ELR (cell line): Measurements from ENCODE around the gene DNAH14.

Experiments used
- DNase-seq: peaks from one replicate; pipeline ENCODE4 v3.0.0-alpha.2; 2015; ENCODE audit warnings: low read depth

The DNAH14 gene

DNA sequence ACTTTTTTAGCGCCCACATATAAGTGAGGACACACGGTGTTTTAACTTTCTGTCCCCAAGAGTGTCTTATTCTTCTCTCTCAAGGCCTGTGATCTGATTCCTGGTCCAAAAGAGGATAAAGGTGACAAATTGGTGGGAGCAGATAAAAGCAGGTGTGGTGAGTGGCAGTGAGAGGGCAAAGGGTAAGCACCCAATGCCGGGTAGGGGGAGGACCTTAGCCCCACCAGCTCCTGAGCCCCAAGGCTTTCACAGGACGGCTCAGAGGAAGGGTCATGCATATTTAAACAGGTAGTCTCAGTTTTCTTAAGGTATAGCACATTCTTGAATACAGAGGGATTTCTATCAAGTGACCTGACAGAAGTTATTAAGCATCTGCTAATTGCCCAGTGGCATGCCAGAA, 478.8 kb downstream of the DNAH14 start:
- no peak for DNase-seq

DNA sequence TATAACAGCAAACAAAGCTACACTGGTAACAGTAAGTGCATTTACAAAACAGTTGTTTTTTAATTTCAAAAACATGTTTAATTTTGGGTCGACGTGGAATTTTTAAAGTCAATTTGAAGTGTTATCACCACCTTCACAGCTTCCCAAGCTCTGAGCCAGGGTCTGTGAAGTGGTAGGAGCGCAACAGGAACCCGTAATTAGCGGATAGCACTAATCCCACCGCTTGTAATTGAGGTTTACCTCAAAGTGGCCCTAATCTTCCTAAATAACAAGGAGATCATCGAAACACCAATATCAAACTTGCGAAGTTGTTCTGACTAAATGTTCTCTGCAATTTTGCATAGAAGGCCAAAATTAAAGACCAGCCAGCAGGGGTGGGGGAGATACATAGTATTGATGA, 479.6 kb downstream of the DNAH14 start:
- DNase-seq, result no peak

DNA sequence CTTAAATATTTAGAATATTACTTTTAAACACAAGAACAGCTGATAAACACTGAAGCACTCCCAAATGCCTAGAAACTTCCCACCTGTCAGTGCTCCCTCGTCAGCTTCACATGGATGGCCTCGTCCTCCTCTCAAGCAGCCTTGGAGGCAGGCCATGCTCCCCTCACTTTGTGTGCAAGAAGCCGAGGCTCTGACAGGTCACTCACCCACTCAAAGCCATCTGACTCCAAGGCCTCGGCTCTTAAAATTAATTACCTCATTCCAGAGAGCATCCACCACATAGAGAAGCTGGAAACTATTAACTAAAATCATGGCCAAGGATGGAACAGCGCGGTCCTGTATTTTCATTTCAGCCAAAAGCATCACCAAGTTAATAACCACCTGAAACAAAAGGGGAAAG, 480.6 kb downstream of the DNAH14 start:
- DNase-seq, result no peak

DNA sequence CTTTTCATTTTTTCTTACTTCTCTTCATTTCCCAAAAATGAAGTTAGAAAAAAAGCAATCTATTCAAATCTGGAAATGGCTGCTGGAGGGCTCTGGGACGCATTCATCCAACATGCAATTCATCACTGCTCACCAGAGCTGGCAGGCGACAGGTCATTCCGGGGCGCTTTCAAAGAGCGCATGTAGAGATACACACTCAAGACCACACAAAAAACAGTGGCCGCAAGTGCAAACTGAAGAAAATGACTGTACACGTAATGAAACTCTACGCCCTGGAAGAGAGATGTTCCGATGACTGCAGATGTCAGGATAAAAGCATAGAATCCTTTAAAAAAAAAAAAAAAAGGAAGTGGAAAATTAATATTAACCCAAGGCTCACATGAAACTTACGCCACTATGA, 482.8 kb downstream of the DNAH14 start:
- no peak for DNase-seq

DNA sequence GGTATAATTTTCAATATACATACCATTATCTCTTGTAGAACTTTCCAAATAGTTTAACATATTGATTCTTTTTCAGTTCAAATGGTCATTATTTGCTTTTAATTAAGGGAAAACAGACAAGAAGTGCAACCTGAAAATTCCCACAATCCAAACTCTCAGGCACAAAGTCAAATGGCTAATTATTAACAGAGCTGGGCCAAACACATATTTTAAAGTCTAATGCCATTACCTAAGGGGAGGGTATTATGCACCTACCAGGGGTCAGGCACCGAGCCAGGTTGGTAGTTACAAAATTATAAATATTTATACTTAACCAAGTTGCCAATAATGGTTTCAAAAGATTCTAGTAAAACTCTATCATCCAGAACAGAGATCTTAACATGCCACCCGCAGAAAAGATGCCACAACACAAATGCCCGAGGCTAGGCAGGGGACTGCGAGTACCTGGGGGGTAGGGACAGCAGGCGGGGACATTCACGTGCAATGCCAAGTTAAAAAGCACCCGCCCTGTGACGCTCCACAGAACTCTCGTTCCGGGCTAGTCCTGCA, 483.4 kb downstream of the DNAH14 start:
- no peak for DNase-seq

DNA sequence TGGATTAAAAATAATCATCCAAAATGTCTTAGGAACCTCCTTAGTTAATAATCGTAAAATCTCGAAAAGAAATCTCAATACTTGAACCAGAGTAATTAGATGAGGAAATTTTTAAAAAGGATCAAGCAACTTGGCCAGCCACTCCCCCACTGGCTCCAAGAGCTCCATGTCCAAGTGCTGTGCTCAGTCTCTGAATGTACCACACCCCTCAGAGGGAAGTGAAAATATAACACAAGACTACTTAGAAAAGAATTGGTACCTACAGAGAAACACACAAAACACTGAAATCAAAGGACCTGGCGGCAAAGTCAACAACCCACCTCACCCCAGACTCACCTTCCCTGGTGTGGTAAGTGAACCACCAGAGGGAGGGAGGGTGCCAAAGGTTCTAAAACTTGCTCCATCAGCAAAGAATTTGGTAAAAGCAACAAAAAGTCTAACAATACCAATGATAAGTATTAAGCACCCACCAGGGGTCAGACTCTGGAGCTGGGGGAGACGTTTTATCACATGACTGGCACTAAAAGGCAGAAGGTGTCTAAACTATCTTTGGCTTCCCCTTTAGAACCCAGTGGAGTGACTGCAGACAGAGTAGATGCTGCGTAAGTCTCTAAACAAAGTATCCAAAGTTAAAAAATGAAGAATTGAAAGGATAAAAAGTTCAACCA, 484.4 kb downstream of the DNAH14 start:
- no peak for DNase-seq

DNA sequence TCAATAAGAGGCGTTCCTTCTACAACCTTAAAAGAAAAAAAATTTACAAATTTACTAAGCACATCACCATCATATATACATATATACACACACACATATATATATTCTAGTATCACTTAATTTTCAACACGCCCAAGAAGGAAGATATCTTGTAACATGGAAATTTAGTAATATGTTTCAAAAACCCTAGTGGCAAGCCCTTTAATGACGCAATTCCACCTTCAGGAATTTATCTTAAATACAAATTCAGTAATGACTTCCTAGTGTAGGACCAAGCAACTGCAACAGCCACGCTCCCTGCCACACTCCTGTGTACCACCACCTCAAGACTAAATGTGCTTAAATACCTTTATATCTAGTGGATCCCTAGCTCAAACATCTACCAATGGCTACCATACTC, 485.8 kb downstream of the DNAH14 start:
- DNase-seq, result no peak

DNA sequence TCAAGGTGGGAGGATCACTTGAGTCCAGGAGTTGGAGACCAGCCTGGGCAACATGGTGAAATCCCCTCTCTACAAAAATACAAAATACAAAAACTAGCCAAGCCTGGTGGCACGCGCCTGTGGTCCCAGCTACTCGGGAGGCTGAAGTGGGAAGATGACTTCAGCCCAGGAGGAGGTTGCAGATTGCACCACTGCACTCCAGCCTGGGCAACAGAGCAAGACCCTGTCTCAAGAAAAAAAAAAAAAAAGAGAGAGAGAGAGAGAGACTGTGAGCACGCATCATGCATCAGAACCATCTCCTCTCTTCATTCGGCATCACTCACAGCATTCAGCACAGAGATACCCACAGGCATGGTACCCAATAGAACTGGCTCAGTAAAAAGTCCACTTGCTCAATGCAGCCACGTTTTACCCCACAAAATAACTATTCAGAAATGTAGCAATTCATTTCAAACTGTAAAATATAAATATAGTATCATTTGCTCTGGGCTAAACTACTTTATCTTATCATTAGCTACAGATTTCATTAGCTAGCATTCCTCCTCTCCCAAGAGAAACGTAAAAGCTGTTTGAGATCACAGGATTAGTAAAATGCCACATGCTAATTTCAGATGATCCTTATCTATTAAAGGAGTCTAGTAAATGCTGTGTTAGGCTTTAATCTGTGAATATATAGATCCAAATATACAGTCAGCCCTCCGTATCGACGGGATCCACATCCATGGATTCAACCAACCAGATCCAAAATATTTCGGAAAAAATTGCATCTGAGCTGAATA, 486.7 kb downstream of the DNAH14 start:
- no peak for DNase-seq

DNA sequence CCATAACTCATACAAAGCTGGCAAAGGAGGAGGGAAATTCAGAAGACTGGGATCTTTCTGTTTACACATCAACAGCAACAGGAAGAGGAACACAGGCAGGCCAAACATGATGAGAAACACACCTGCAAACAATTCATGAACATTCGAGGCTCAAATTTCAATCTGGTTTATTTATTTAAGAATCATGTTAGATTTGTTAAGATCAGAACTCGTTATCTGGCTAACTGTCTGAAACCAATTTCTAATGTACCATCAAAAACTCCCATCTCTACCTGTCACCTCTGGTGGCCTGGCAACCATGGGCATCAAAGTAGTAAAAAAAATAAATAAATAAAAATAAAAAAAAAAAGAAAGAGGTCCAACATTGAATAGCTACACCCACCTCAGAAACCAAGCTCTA, 488.6 kb downstream of the DNAH14 start:
- no peak for DNase-seq

DNA sequence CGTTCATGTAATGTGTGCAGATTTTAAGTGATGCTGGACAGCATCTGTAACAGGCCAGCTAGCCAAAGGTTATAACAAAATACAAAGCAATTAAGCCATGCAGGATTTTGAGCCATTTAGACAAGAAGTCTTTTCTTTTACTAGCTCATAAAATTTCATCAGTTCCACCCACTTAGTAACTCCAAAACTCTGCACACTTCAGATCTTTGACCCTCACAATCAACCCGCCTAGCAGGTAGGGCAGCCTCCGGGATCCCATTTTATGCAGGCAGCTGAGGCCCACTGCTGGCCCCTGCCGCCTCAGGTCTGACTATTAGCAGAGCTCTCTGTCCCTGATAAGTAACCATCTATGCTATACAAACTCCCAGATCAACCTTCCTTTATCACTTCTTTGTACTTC, 489.1 kb downstream of the DNAH14 start:
- no peak for DNase-seq

DNA sequence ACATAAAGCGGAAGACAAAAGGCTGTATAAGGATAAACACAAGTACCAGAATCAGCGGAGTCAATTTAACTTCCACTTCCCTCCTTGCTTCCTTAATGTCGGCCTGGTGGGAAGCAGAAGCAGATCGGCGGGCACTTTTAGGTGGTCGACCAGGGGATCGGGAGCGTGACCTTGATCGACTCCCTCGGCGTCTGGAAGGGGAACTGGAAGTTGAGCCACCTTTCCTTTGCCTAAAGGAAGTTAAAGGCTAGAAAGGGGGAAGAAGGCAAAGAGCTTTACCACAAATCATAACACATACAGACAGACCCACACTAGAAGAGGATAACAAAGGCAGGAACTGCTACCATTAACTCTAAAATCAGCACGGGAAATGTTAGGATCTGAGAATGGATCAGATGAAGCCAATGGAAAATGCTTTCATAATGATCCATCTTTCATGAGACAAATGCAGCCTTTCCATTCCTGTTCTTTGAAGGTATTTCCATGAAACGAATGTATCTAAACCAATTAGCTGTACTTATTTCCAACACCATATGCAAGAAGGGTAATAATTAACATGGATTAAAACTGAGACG, 492.6 kb downstream of the DNAH14 start:
- no peak for DNase-seq

DNA sequence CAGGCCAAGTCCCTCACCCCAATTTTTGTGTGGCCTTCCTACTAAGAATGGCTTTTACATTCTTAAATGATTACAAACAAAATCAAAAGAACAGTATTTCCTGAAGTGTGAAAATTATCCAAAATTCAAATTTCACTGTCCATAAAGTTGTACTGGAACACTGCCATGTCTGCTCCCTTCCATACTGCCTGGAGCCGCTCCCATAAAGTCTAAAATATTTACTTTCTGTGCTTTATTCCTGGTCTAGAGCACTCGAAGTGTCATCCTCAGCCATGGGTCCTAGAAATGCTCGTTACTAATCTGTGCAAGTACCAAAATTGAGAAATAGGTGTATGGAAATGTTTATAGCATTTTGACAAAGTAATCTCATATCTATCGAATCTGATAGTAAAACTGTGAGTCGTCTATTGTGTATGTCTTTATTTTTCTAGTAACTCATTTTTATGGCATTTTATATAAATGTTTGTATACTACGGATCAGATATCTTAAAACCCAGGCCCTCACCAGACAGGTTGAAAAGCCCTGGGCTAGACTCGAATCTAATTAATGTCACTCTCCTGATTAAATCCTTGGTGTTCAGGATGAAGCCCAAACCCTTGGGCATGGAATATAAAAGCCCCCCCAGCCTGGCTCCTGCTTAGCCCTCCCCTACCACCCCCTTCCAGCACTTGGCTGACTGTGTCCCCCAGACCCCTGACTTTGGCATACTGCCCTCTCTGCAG, 493.5 kb downstream of the DNAH14 start:
- DNase-seq, result no peak

DNA sequence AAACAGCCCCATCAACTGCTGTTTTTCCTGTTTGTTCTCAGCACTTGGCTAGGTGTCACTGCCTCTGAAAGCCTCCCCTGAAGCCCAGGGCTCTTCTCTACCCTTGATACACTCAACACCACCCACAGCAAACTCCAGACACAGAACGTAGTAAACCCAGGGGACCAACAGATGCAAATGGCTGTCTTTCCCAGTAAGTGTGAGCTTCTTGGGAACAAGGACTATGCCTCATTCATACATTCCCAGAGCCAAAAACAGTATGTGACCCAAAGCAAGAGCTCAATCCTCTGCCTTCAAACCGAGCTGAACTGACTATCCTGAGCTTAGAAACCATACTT, 494.0 kb downstream of the DNAH14 start:
- no peak for DNase-seq

DNA sequence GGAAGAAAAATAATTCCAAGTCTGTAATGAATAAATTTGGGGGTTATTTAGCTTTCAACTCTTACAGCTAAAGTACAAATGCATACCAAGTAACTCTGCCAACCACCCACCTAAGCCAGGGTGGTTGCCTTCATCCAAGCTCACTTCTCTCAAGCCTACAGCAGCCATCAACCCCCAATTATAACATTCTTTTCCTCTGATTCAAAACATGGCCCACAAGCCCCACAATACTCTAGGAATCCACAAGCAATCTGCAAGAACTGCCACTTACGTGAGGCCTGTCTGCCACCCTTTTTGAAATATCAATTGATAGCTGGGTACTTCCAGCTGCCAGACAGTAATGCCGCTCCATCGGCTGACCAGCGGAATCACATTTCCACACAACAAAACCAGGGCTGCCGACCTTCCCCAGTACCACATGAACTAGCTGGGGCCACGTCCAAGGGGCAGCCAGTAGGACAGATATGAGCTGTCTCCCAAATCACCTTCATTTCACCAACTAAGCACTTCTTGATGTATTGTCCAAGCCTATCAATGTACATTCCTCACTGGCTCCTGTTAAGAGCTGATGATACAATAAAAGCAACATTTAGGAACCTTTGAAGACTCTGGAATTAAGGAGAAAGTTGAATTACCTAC, 495.2 kb downstream of the DNAH14 start:
- peak; percentile 71 for DNase-seq

DNA sequence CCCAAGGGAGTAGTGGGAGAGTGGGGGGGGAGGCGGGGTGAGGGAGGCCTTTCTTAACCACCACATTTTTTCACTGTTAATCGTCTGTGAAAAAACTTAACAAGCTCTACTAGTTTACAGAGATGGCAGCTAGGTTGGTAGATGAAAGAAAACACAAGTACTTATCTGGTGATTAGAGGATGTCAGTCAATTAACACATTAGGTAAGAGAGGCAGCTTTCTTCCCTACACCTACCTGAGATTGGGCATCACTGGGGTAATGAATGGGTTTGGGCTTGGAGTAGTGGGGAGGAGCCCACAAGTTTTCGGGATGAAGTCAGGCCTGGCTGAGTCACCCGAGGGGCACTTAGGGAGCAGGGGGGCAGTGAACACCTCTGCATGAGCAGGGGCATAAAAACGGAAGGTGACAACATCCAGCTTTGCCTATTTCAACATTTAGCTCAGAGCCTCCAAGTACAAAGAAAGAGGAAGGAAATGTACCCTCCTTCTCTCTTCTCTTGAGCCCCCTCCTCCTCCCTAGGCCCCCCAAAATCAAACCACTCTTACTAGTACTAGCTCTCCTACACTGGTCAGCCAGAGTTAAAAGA, 495.8 kb downstream of the DNAH14 start:
- peak; percentile 79 for DNase-seq

DNA sequence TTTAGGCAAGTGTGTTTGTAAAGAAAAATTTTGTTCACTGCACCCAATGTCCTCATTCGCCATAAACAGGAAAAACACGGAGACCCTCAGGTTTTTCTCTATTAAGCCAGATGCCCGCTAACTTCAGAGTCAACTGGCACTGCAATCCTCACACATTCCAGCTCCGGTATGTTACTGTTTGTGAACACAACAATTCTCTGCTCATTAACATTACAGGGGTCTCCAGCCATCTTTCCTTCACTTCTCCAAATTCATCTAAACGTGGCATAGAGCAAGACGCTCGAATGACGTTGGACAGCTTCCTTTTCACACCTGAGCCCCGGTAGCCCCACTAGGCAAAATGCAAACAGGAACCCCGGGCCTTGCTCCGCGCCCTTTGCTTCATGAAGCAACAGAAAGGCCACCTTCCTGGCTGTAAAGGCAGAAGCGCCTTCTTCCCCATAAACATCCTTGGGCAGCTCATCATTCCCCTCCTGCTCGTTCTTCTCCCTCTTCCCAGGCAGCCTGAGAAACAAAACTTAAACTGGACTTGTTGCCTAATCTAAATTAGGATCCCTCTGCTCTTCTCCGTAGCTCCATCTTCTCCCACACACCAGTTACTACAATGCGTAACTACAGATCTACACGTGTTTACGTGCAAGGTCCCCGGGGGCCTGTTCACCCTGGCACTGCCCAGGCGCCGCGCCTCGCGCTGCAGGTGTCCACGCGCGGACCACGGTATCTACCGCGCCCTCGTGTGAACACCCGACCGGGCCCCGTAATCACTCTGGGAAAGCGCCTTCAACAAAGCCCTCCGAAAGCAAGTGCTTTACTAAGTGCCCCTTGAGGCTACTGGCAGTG, 497.1 kb downstream of the DNAH14 start:
- peak; percentile 46 for DNase-seq

DNA sequence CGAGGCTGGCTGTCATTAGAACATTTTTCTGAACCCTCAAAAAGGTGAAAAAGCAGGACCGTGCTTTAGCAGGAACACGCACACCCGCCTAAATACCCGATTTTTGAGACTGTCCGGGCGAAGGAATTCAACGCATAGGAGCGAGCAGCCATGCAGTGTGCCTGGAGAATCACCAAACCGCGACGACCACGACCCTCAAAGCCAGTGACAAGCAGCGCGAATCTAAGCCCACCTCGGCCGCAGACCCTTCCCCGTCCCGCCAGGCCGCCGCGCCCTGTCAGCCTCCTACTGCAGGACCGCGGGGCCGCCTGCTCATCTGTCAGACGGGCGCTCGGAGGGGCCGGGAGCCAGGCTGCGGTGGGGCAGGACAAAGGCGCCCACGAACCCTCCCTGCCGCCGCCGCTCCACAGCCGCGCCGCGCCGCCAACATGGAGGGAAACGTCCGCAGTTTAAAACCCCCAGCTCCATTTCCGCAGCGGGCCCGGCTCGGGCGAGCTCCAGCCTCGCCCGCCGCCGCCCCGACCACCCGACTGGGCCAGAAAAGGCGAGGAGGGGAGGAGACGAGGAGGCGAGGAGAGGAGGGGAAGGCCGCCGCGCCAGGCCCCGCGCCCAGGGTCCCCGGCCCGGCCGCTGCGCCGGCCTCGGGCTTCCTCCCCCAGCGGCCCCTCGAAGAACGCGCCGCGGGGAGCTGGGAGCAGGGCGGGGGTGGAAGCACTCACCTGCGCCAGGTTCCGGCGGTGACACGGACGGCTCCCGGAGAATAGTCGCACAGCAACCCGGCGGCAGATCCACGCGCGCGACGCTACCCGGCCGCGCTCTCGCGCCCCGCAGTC, 498.0 kb downstream of the DNAH14 start, which contains the start of gene LBR:
Gene LBR (minus strand): TSS at position 804 of the 833 bp plus-strand sequence. CDS start 3,963 bp downstream, outside the sequence.
- DNase-seq, result peak; percentile 48

DNA sequence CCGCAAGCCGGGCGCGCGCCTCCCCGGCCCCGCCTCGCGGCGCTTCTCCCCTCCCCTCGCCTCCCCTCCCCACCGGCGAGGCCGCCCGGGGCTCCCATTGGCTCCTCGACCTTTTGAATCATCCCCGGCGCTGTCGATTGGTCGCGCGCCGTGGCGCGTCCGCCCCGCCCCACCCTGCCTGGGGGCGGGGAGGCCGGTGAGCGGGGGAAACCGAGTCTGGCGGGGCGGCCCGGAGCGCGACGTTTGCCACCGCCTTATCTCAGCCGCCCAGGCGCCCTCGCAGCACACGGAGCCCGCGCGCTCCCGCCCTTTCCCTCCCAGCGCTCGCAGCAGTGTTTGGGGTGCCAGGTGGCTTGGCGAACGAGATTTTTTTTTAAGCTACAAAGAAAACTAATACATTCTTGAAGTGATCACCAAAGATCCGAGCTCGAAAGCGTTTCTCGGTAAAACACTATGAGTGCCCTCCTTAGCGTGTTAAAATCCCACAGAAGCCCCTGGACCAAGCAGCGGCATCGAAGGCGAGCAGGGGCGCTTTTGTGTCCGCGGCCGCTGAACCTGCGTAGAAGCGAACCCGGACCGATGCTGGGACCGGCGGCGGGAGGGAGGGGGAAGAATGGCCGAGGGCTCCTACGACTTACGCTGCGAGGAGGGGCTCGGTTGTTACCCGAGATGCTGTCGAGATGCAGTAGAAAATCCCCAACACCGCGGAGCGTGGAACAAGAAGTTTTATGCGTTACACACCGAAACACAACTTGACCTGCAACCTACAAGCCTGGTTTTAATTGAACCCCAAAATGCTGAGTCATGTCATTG, 498.8 kb downstream of the DNAH14 start:
- DNase-seq, result peak; percentile 91
